Kidney (tissue), 14 donors: ENCODE data around the gene BACH2. TPM values are rescaled to one million over a fixed set of nuclear protein-coding genes. Genes with fewer than 3 reads are reported as not detected.

Experiments used
- DNase-seq, 5 donors: peaks; one replicate each; pipeline ENCODE4 v3.0.0-alpha.2; 2013 to 2020
- FAIRE-seq: peaks from 2 replicates; lab custom pipeline; 2012; peaks lifted over from hg19 to GRCh38; lab: Jason Lieb, UNC
- H3K27ac ChIP-seq, 2 donors: one replicate each; pipeline ENCODE4 v1.7.0; 2013; ENCODE audit warnings: low read depth in 2 of 2, low read length in 2 of 2, inconsistent platforms in 1 of 2
- H3K27me3 ChIP-seq: one replicate; pipeline ENCODE4 v1.7.1; 2013; ENCODE audit warnings: low read length, inconsistent platforms; ENCODE audit not compliant: control insufficient read depth, insufficient read depth
- H3K36me3 ChIP-seq, 3 donors: one replicate each; pipeline versions ENCODE4 v1.7.0 to v1.7.1; 2013; ENCODE audit warnings: low read length in 3 of 3, control low read depth in 1 of 3, inconsistent platforms in 1 of 3; ENCODE audit not compliant: insufficient read depth in 3 of 3, control insufficient read depth in 2 of 3
- H3K4me1 ChIP-seq, 3 donors: one replicate each; pipeline versions ENCODE4 v1.7.0 to v1.7.1; 2013; ENCODE audit warnings: low read length in 3 of 3, inconsistent platforms in 1 of 3, low read depth in 1 of 3; ENCODE audit not compliant: control insufficient read depth in 2 of 3, insufficient read depth in 2 of 3
- H3K4me3 ChIP-seq, 3 donors: one replicate each; pipeline versions ENCODE4 v1.7.0 to v1.8.1; 2013; ENCODE audit warnings: low read length in 3 of 3, control low read depth in 1 of 3, inconsistent platforms in 1 of 3
- H3K9ac ChIP-seq, 3 donors: one replicate each; pipeline versions ENCODE4 v1.7.0 to v1.7.1; 2013; ENCODE audit warnings: low read length in 3 of 3, control low read depth in 1 of 3, inconsistent platforms in 1 of 3
- H3K9me3 ChIP-seq, 3 donors: one replicate each; pipeline versions ENCODE4 v1.7.0 to v1.7.1; 2013; ENCODE audit warnings: low read length in 3 of 3, control low read depth in 1 of 3, inconsistent platforms in 1 of 3; ENCODE audit not compliant: control insufficient read depth in 2 of 3, insufficient read depth in 1 of 3
- intact Hi-C: fragments of 100-400 bp; cut with DNase I; formaldehyde crosslinking; loops from one replicate; pipeline ENCODE4 v1.11.1; 2022
- polyA plus RNA-seq: library from polyadenylated mRNA; stranded (reverse); fragments of 350-450 nt; fragmentation: Illumina TruSeq; extraction: RNeasy Lipid Tissue Mini Kit (QIAGEN cat#74804); gene quantifications from one replicate; pipeline ENCODE4 v1.2.3, GENCODE V29; 2014; ENCODE audit warnings: low read depth, low replicate concordance; ENCODE audit not compliant: insufficient read depth
- total RNA-seq: library from RNA; stranded (reverse); fragmentation: NEBNext Ultra II Directional; extraction: Animal tissue kit (Norgen Biotek cat#: 25700); gene quantifications from one replicate; pipeline ENCODE4 v1.2.1, GENCODE V29; 2021
- TF ChIP-seq, protein P1 (sequence below): IDR thresholded peaks from 3 replicates; pipeline ENCODE4 v1.5.1; 2012; ENCODE audit warnings: mild to moderate bottlenecking, moderate library complexity, borderline replicate concordance; ENCODE audit not compliant: insufficient read depth; ENCODE audit errors: extremely low read depth
- donor health status: control.
- donor health status: control.
- donor health status: control.
- donor health status: control.
- donor health status: control.
- donor health status: DM: yes; HTN: yes; CAD: no.
- donor health status: Normal renal cell carcinoma (clear cell type).

BACH2 gene
- total and polyA plus RNA-seq, 2 donors from 2014 or later: 0.32 to 6.9 TPM

- no peak for DNase-seq
- Histone ChIP-seq H3K9me3 (no peaks in the 10 kb centered on the region), H3K4me1 (peaks cover 0 to 3% (median 0%) of the 10 kb centered on the region in 3 donors), H3K27ac (no peak overlapping the region), H3K27me3 (no peaks in the 10 kb centered on the region), H3K36me3 (peaks cover 0 to 2% (median 0%) of the 10 kb centered on the region in 3 donors), H3K4me3 (no peak overlapping the region), H3K9ac (no peak overlapping the region)
- TF ChIP-seq, protein P1, sequence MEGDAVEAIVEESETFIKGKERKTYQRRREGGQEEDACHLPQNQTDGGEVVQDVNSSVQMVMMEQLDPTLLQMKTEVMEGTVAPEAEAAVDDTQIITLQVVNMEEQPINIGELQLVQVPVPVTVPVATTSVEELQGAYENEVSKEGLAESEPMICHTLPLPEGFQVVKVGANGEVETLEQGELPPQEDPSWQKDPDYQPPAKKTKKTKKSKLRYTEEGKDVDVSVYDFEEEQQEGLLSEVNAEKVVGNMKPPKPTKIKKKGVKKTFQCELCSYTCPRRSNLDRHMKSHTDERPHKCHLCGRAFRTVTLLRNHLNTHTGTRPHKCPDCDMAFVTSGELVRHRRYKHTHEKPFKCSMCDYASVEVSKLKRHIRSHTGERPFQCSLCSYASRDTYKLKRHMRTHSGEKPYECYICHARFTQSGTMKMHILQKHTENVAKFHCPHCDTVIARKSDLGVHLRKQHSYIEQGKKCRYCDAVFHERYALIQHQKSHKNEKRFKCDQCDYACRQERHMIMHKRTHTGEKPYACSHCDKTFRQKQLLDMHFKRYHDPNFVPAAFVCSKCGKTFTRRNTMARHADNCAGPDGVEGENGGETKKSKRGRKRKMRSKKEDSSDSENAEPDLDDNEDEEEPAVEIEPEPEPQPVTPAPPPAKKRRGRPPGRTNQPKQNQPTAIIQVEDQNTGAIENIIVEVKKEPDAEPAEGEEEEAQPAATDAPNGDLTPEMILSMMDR: no peak
- no peak for FAIRE-seq
- intact Hi-C loops: no loop called here
These were observed 292.7 kb downstream of the BACH2 start for GRCh38 chr6:90003941-90004340.

GRCh38 chr6:90003069-90003795 lies 293.4 kb downstream of the BACH2 start:
- no peak for FAIRE-seq
- Histone ChIP-seq H3K27me3 (no peaks in the 10 kb centered on the region), H3K4me3 (no peak overlapping the region), H3K27ac (no peak overlapping the region), H3K9ac (no peak overlapping the region), H3K9me3 (no peaks in the 10 kb centered on the region), H3K4me1 (peaks cover 0 to 3% (median 0%) of the 10 kb centered on the region in 3 donors), H3K36me3 (peaks cover 0 to 1% (median 0%) of the 10 kb centered on the region in 3 donors)
- TF ChIP-seq, protein P1: no peak
- intact Hi-C loops: no loop called here
- DNase-seq: no peak

DNA sequence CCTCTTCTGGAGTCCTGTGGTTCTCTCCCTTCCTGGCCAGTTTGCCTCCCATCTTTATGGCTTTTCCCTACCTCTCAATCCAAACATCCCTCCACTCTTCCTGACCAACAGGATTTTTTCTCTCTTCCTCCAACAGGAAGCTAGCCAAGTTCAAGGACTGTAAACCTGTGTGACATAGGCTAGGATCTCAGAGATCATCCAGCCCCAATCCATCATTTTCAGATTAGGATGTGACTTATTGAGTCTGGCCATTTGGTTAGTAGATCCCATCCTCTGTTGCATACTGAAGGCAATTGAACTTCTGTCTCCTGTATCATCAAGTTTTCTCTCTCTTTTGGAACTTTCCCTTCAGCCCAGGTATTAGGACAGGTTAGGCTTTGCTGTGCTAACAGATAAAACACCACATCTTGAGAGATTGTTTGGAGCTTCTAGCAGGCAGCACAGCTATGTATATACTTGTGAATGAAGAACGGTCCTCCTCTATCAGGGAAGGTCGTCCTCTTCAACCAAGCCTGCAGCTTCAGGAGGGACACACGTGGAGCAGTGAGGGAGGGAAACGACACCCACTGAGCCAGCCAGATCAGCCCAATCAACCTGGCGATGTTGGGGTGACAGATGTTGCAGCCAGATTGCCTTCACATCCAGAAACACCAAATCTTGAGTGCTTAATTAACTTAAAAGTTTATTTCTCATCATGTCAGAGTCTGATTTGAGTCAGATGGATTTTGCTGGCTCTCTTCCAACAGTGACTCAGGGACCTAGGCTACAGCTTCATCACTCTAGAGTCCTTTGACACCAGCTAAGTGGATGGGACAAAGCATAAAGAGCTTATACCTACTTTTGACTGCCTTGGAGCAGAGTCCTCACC lies 295.5 kb downstream of the BACH2 start:
- no peak overlapping the region for H3K9ac ChIP-seq
- peaks cover 0 to 3% (median 0%) of the 10 kb centered on the region in 3 donors for H3K4me1 ChIP-seq
- DNase-seq: no peak
- no peaks in the 10 kb centered on the region for H3K36me3 ChIP-seq
- no peak for FAIRE-seq
- H3K9me3 ChIP-seq: no peaks in the 10 kb centered on the region
- H3K27ac ChIP-seq: no peak overlapping the region
- no peak overlapping the region for H3K4me3 ChIP-seq
- TF ChIP-seq, protein P1: no peak
- intact Hi-C loops: no loop called here
- H3K27me3 ChIP-seq: no peaks in the 10 kb centered on the region
